CD4-positive, alpha-beta memory T cell (primary cell): ENCODE results near the gene PIRT. TPM values are rescaled to one million over a fixed set of nuclear protein-coding genes. Genes with fewer than 3 reads are reported as not detected.

ENCODE experiments used
- CTCF ChIA-PET: fragments of 350-600 bp; sonication (Branson Sonifier 250); formaldehyde crosslinking; loops from one replicate; lab custom pipeline; 2021; ENCODE audit warnings: inconsistent platforms; ENCODE audit not compliant: partially characterized antibody; lab: Charles Lee
- POLR2A ChIA-PET: fragments of 350-600 bp; sonication (Branson Sonifier 250); formaldehyde crosslinking; loops from one replicate; lab custom pipeline; 2021; ENCODE audit not compliant: partially characterized antibody; lab: Charles Lee
- DNase-seq, 5 donors: peaks; one replicate each; pipeline versions ENCODE4 v3.0.0 to v3.0.0-alpha.2; 2020 to 2022; ENCODE audit warnings: mixed read lengths in 1 of 5
- H3K27ac ChIP-seq: one replicate; pipeline ENCODE4 v1.7.0; 2013; ENCODE audit warnings: low read depth, low read length
- H3K27me3 ChIP-seq: 2 replicates; pipeline ENCODE4 v1.7.0; 2013; ENCODE audit warnings: mild to moderate bottlenecking, low read length, moderate library complexity; ENCODE audit not compliant: insufficient read depth
- H3K36me3 ChIP-seq: 2 replicates; pipeline ENCODE4 v1.7.0; 2013; ENCODE audit warnings: mild to moderate bottlenecking, low read length, moderate library complexity; ENCODE audit not compliant: insufficient read depth
- H3K4me1 ChIP-seq: 2 replicates; pipeline ENCODE4 v1.7.0; 2013; ENCODE audit warnings: mild to moderate bottlenecking, low read length, moderate library complexity; ENCODE audit not compliant: insufficient read depth
- H3K4me3 ChIP-seq, 2 donors: one replicate each; pipeline ENCODE4 v1.7.0; 2013; ENCODE audit warnings: low read length in 2 of 2, mild to moderate bottlenecking in 1 of 2
- H3K9me3 ChIP-seq, 2 donors: one replicate each; pipeline ENCODE4 v1.7.0; 2013; ENCODE audit warnings: low read length in 2 of 2, control low read depth in 1 of 2; ENCODE audit not compliant: control insufficient read depth in 1 of 2
- H3K27ac Mint-ChIP-seq, 7 donors: one replicate each; pipeline ENCODE4 v1.8.0; 2020 to 2021; ENCODE audit warnings: mixed read lengths in 7 of 7, mild to moderate bottlenecking in 6 of 7, inconsistent platforms in 3 of 7, moderate library complexity in 3 of 7
- H3K27me3 Mint-ChIP-seq, 2 donors: one replicate each; pipeline ENCODE4 v1.8.0; 2020 to 2021; ENCODE audit warnings: mixed read lengths in 2 of 2
- H3K36me3 Mint-ChIP-seq, 2 donors: one replicate each; pipeline ENCODE4 v1.8.0; 2020 to 2021; ENCODE audit warnings: mixed read lengths in 2 of 2, inconsistent platforms in 1 of 2, mild to moderate bottlenecking in 1 of 2
- H3K4me1 Mint-ChIP-seq, 4 donors: one replicate each; pipeline ENCODE4 v1.8.0; 2020 to 2021; ENCODE audit warnings: mixed read lengths in 4 of 4, mild to moderate bottlenecking in 1 of 4
- H3K4me3 Mint-ChIP-seq, 8 donors: one replicate each; pipeline ENCODE4 v1.8.0; 2020 to 2021; ENCODE audit warnings: mixed read lengths in 8 of 8, mild to moderate bottlenecking in 7 of 8, moderate library complexity in 6 of 8, inconsistent platforms in 3 of 8
- H3K9me3 Mint-ChIP-seq, 8 donors: one replicate each; pipeline ENCODE4 v1.8.0; 2020 to 2021; ENCODE audit warnings: mixed read lengths in 8 of 8, mild to moderate bottlenecking in 5 of 8, inconsistent platforms in 3 of 8, moderate library complexity in 1 of 8
- intact Hi-C: fragments of 100-400 bp; cut with micrococcal nuclease; formaldehyde crosslinking; loops from one replicate; pipeline ENCODE4 v1.15.1; 2023
- polyA plus RNA-seq, 2 donors: library from polyadenylated mRNA; unstranded; fragments of 300-500 nt; fragmentation: Illumina TruSeq; gene quantifications; one replicate each; pipeline ENCODE4 v1.2.3, GENCODE V29; 2021
- total RNA-seq, 2 experiments: library from RNA; stranded (reverse); gene quantifications; one replicate each; pipeline ENCODE4 v1.2.3, GENCODE V29; 2021

The PIRT gene
- total and polyA plus RNA-seq, 4 experiments from 2014 or later: not detected

DNA sequence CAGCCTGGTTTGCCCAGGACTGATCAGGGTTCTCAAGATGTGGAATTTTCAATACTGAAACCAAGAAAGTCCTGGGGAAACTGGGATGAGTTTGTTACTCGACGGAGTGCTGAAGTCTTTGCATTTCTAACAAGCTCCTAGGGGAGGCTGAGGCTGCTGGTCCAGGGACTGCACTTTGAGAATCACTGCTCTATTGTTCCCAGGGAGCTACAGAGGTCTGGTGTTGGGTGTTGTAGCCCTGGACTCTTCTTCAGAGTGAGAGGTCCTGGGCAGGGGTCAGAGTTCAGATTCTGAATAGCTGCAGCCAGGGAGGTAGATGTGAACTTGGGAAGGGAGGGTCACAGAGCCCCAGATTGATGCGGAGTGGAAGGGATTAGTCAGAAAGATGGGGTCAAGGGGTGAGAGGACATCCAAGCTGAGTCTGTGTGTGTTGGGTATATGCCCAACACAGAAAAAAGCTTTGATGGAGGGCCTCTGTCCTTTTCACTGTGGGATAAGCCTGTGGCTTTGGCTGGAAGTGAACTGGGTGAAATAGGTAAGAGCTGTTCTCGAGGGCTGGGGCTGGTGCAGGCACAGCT lies 48.1 kb downstream of the PIRT start:
- Mint-ChIP-seq H3K4me1 (no peaks in the 10 kb centered on the region), H3K27me3 (peaks cover 6 to 16% of the 10 kb centered on the region in 2 donors), H3K9me3 (peaks cover 0 to 2% (median 0%) of the 10 kb centered on the region in 8 donors), H3K36me3 (no peaks in the 10 kb centered on the region), H3K4me3 (no peak overlapping the region), H3K27ac (no peak overlapping the region)
- ChIA-PET CTCF (no interaction called here), POLR2A (no interaction called here)
- intact Hi-C loops: no loop called here
- H3K36me3 ChIP-seq: no peaks in the 10 kb centered on the region
- H3K27ac ChIP-seq: no peak overlapping the region
- H3K27me3 ChIP-seq: no peaks in the 10 kb centered on the region
- H3K4me1 ChIP-seq: no peaks in the 10 kb centered on the region
- DNase-seq: no peak
- H3K9me3 ChIP-seq: no peaks in the 10 kb centered on the region
- no peak overlapping the region for H3K4me3 ChIP-seq

DNA sequence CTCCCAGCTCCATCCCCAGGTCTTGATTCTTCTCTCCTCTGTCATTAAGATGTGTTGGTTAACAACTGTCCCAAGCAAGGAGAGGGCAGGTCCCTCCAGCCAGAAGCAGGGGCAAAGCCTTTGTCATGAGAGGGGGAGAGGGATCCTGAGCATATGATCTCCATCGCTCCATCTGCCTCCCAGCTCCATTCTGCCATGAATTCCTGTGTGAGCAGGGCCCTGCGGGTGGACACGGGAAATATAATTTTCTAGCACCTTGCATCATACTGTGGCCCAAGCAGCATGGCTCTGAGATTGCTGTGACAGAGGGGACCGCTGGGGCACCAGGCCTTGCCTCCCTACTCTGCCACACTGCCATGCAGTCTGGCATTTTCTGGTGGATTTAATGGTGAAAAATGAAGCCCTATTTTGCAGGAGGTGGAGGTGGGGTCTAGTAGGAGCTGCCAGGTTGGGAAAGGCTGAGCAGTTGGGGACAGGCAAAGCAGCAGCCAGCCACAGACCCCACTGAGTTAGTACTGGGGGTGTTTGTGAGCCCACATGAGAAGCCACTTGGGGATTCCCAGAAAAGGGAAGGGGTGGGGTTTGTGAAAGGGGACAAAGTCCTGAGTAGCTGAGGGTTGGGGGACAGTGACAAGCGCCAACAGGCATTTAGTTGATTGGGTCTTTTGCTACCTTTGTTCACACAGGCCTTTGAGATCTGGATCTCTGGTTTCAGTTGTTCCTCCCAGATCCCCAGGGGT lies 50.4 kb downstream of the PIRT start:
- Histone ChIP-seq H3K36me3 (no peaks in the 10 kb centered on the region), H3K9me3 (peaks cover 0 to 4% of the 10 kb centered on the region in 2 donors), H3K27ac (no peak overlapping the region), H3K4me3 (no peak overlapping the region), H3K27me3 (no peaks in the 10 kb centered on the region), H3K4me1 (no peaks in the 10 kb centered on the region)
- DNase-seq: no peak
- no peak overlapping the region for H3K27ac Mint-ChIP-seq
- intact Hi-C loops: no loop called here
- peaks cover 9 to 15% of the 10 kb centered on the region in 2 donors for H3K27me3 Mint-ChIP-seq
- ChIA-PET CTCF (no interaction called here), POLR2A (no interaction called here)
- H3K9me3 Mint-ChIP-seq: peaks cover 4 to 23% (median 15%) of the 10 kb centered on the region in 8 donors
- no peaks in the 10 kb centered on the region for H3K4me1 Mint-ChIP-seq
- H3K4me3 Mint-ChIP-seq: no peak overlapping the region
- H3K36me3 Mint-ChIP-seq: peaks cover 0 to 4% of the 10 kb centered on the region in 2 donors

GRCh38 chr17:10785295-10785694 lies 52.6 kb downstream of the PIRT start:
- H3K9me3 Mint-ChIP-seq: peaks cover 4 to 23% (median 17%) of the 10 kb centered on the region in 8 donors
- CTCF ChIA-PET: interaction anchor here (0.9 kb wide), 1 partner anchor 155 kb away, joined by 3 read pairs; no protein-coding TSS in a partner anchor
- no peaks in the 10 kb centered on the region for H3K4me1 ChIP-seq
- intact Hi-C loops: no loop called here
- H3K36me3 Mint-ChIP-seq: peaks cover 0 to 4% of the 10 kb centered on the region in 2 donors
- H3K27ac ChIP-seq: no peak overlapping the region
- POLR2A ChIA-PET: no interaction called here
- H3K4me3 Mint-ChIP-seq: no peak overlapping the region
- H3K27ac Mint-ChIP-seq: no peak overlapping the region
- no peaks in the 10 kb centered on the region for H3K36me3 ChIP-seq
- H3K4me3 ChIP-seq: no peak overlapping the region
- H3K27me3 Mint-ChIP-seq: peaks cover 11 to 14% of the 10 kb centered on the region in 2 donors
- H3K9me3 ChIP-seq: peaks cover 0 to 4% of the 10 kb centered on the region in 2 donors
- no peaks in the 10 kb centered on the region for H3K4me1 Mint-ChIP-seq
- no peaks in the 10 kb centered on the region for H3K27me3 ChIP-seq
- no peak for DNase-seq

GRCh38 chr17:10779609-10780008 lies 58.3 kb downstream of the PIRT start:
- no peaks in the 10 kb centered on the region for H3K4me1 Mint-ChIP-seq
- H3K36me3 ChIP-seq: no peaks in the 10 kb centered on the region
- H3K27ac ChIP-seq: no peak overlapping the region
- CTCF ChIA-PET: no interaction called here
- no peaks in the 10 kb centered on the region for H3K27me3 ChIP-seq
- H3K27ac Mint-ChIP-seq: no peak overlapping the region
- intact Hi-C loops: no loop called here
- no peaks in the 10 kb centered on the region for H3K4me1 ChIP-seq
- H3K27me3 Mint-ChIP-seq: peaks cover 4 to 5% of the 10 kb centered on the region in 2 donors
- DNase-seq: no peak
- no peak overlapping the region for H3K4me3 Mint-ChIP-seq
- POLR2A ChIA-PET: no interaction called here
- no peak overlapping the region for H3K4me3 ChIP-seq
- H3K36me3 Mint-ChIP-seq: peaks cover 2 to 10% of the 10 kb centered on the region in 2 donors
- H3K9me3 Mint-ChIP-seq: peaks cover 6 to 27% (median 18%) of the 10 kb centered on the region in 8 donors
- H3K9me3 ChIP-seq: peaks cover 0 to 4% of the 10 kb centered on the region in 2 donors

DNA sequence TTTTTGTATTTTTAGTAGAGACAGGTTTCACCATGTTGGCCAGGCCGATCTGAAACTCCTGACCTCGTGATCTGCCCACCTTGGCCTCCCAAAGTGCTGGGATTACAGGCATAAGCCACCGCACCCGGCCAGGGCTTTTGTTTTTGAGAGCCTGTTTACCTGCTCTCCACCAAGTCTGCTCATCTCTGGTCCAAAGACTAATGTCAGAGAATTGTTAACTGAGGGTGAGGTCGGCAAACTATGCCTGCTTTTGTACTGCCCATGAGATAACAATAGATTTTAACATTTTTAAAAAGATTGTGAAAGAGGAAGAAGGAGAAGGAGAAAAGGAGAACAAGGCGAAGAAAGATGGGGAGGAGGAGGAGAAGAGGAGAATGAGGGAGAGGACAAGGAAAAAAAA lies 60.0 kb downstream of the PIRT start:
- ChIA-PET CTCF (no interaction called here), POLR2A (no interaction called here)
- Mint-ChIP-seq H3K27me3 (peaks cover 3 to 5% of the 10 kb centered on the region in 2 donors), H3K9me3 (peaks cover 3 to 20% (median 11%) of the 10 kb centered on the region in 8 donors), H3K4me1 (no peaks in the 10 kb centered on the region), H3K4me3 (no peak overlapping the region), H3K27ac (no peak overlapping the region), H3K36me3 (peaks cover 2 to 11% of the 10 kb centered on the region in 2 donors)
- intact Hi-C loops: no loop called here
- no peaks in the 10 kb centered on the region for H3K9me3 ChIP-seq
- H3K27me3 ChIP-seq: no peaks in the 10 kb centered on the region
- no peak overlapping the region for H3K27ac ChIP-seq
- DNase-seq: no peak
- H3K4me3 ChIP-seq: no peak overlapping the region
- H3K4me1 ChIP-seq: no peaks in the 10 kb centered on the region
- no peaks in the 10 kb centered on the region for H3K36me3 ChIP-seq

GRCh38 chr17:10777131-10777807 lies 60.6 kb downstream of the PIRT start:
- ChIA-PET POLR2A (no interaction called here), CTCF (no interaction called here)
- H3K4me3 ChIP-seq: no peak overlapping the region
- Mint-ChIP-seq H3K27me3 (peaks cover 0 to 5% of the 10 kb centered on the region in 2 donors), H3K4me1 (no peaks in the 10 kb centered on the region), H3K4me3 (no peak overlapping the region), H3K27ac (no peak overlapping the region), H3K36me3 (peaks cover 2 to 9% of the 10 kb centered on the region in 2 donors), H3K9me3 (peaks cover 0 to 19% (median 10%) of the 10 kb centered on the region in 8 donors)
- peaks cover 0 to 3% of the 10 kb centered on the region in 2 donors for H3K9me3 ChIP-seq
- no peaks in the 10 kb centered on the region for H3K27me3 ChIP-seq
- DNase-seq: no peak
- intact Hi-C loops: no loop called here
- H3K27ac ChIP-seq: no peak overlapping the region
- H3K36me3 ChIP-seq: no peaks in the 10 kb centered on the region
- no peaks in the 10 kb centered on the region for H3K4me1 ChIP-seq

DNA sequence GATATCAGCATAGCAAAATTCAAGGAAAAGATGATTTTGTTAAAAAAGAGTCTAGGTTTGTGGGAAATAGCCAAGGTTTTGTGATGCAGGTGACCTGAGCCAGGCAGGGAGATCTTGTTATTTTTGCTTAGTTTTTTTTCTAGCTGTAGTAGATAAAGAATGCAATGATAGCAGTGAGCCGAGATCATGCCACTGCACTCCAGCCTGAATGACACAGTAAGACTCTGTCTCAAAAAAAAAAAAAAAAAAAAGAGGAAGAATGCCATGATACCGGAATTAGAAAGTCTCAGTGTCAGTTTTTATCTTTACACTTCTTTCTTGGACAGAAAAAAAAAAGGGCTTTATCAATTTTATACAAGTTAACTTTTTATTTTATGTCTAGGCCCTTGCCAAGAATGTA lies 61.5 kb downstream of the PIRT start:
- Histone ChIP-seq H3K9me3 (peaks cover 0 to 5% of the 10 kb centered on the region in 2 donors), H3K36me3 (no peaks in the 10 kb centered on the region), H3K27ac (no peak overlapping the region), H3K4me1 (no peaks in the 10 kb centered on the region), H3K27me3 (no peaks in the 10 kb centered on the region), H3K4me3 (no peak overlapping the region)
- no peaks in the 10 kb centered on the region for H3K4me1 Mint-ChIP-seq
- H3K27ac Mint-ChIP-seq: no peak overlapping the region
- intact Hi-C loops: no loop called here
- no peak overlapping the region for H3K4me3 Mint-ChIP-seq
- peaks cover 0 to 5% of the 10 kb centered on the region in 2 donors for H3K27me3 Mint-ChIP-seq
- ChIA-PET CTCF (no interaction called here), POLR2A (no interaction called here)
- peaks cover 2 to 13% of the 10 kb centered on the region in 2 donors for H3K36me3 Mint-ChIP-seq
- DNase-seq: no peak
- peaks cover 2 to 27% (median 14%) of the 10 kb centered on the region in 8 donors for H3K9me3 Mint-ChIP-seq
